HL-60 (cell line): ENCODE measurements around the gene FAM53A.

Experiments used
- CTCF ChIP-seq: IDR thresholded peaks from one replicate; pipeline ENCODE4 v1.5.1; 2011; ENCODE audit warnings: low read length, control low read depth, inconsistent platforms; ENCODE audit not compliant: insufficient read depth
- GABPA ChIP-seq: IDR thresholded peaks from 2 replicates; pipeline ENCODE4 v1.6.1; 2012; ENCODE audit warnings: low read depth
- POLR2AphosphoS5 ChIP-seq: IDR thresholded peaks from 2 replicates; pipeline ENCODE4 v1.6.1; 2012; ENCODE audit warnings: low read depth

- TF ChIP-seq CTCF (no peak), POLR2AphosphoS5 (no peak), GABPA (no peak)
These were observed 24.5 kb upstream of the FAM53A start for GRCh38 chr4:1708581-1708980.
